CD4-positive, alpha-beta T cell treated with Interleukin-2 at 100 ng/mL for 4 hours (primary cell): ENCODE results near the gene MBD3L3.
"Not testable (repeated sequence)": the region's sequence is repeated elsewhere in the genome, so short reads cannot be mapped to it uniquely, and the experiment has no call there.

Experiments
- DNase-seq: peaks from one replicate; pipeline ENCODE4 v3.0.0-alpha.2; 2020; ENCODE audit warnings: low spot score

The MBD3L3 gene

DNA sequence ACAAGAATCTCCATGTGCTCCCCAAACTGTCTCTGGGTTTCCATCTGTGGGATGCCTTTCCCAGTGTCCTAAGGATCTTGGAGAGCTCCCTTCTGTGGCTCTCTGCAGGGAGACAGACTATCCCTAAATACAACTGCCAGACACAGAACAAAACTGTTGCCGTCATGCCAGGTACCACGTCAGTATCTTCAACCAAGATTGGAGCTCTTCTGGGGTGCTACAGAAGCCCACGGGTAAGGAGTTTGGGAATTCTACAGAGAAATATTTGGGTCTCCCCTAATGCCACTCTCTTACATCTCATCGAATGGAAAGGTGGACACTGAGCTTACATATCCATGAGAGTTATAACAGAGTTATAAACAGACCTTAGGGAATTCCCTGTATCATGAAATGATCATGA is 4.9 kb upstream of the MBD3L3 start:
- no peak for DNase-seq

DNA sequence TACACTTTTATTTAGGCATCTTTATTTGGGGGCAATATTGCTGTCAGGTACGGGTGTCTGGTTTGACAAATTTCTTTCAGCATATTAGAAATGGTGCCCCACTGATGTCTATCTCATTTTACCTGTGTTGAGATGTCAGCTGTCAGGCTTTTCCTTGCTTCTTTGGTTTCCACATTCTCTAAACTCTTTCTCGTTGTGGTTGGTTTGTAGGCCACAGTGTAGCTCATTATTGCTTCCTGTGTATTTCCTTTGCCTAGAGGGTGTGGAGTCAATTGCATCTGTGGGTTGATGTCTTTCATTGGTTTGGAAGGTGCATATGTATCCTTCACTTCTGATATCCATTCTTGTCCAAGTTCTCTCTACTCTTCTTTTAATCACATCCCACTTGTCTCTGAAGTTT is 1.5 kb upstream of the MBD3L3 start:
- DNase-seq: not testable (repeated sequence)

DNA sequence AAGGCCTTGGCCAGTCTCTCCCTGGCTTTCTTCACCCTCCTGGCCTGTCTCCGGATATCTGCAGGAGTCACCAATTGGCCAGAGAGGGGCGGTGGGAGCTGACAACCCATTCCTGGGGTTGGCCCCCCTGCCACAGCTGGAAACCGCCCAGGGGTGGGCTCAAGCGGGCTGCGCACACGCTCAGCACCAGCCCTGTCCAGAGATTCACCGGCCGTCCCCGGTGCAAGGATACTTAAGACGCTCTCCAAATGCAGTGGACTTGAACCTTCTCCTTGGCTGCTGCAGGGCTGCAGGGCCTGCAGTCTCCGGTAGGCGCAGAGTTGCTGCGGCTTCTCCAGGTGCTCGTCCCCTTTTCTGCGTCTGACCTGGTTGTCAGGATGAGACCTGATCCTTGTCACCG is 2.1 kb downstream of the MBD3L3 start:
- DNase-seq: not testable (repeated sequence)

DNA sequence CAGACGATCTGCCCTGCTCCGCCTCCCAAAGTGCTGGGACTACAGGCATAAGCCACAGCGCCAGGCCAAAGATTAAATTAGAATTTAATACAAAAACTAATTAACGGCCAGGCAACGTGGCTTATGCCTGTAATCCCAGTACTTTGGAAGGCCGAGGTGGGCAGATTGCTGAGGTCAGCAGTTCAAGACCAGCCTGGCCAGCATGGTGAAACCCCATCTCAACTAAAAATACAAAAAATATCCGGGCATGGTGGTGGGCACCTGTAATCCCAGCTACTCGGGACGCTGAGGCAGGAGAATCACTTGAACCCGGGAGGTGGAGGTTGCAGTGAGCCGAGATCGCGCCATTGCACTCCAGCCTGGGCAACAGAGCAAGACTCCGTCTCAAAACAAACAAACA is 2.8 kb downstream of the MBD3L3 start:
- DNase-seq: not testable (repeated sequence)

DNA sequence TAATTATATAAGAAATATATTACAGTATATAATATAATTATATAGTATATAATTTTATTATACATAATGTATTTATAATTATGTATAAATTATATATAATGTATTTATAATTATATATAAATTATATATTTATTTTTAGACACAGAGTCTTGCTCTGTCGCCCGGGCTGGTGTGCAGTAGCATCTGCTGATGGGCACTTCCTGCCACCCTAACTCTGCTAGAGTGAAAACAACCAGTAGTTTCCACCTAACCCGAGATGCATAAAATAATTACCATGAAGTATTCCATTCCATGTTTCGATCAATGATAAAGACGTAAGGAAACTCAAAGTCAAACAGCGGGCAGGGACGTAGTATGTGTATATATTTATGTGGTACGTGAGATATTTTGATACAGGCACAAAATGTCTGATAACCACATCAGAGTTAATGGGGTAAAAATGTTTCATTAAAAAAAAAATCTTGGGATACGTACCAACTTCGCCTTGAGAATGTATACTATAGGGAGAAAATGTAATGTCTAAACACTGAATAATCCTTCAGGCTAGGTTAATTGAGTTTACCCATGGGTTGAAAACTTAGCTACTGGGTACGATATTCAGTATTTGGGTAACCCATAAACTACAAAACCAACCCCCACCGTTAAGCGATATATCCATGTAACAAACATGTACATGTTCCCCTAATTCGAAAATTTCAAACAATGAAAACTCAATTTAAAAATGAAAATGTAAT is 3.7 kb downstream of the MBD3L3 start:
- not testable (repeated sequence) for DNase-seq

DNA sequence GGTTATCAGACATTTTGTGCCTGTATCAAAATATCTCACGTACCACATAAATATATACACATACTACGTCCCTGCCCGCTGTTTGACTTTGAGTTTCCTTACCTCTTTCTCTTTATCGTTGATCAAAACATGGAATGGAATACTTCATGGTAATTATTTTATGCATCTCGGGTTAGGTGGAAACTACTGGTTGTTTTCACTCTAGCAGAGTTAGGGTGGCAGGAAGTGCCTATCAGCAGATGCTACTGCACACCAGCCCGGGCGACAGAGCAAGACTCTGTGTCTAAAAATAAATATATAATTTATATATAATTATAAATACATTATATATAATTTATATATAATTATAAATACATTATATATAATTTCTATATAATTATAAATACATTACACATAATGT is 5.6 kb downstream of the MBD3L3 start:
- DNase-seq: not testable (repeated sequence)

DNA sequence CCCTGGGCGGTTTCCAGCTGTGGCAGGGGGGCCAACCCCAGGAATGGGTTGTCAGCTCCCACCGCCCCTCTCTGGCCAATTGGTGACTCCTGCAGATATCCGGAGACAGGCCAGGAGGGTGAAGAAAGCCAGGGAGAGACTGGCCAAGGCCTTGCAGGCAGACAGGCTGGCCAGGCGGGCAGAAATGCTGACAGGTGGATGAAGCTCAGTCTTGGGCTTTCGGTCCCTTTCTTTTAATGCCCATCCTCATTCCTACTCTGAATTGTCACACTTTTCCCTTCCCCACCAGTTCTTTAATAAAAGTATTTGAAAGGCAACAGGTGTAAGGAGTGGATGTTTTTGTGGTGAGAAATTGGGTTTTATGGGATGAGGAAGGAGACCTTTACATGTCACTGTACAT is 7.1 kb downstream of the MBD3L3 start:
- DNase-seq: not testable (repeated sequence)

DNA sequence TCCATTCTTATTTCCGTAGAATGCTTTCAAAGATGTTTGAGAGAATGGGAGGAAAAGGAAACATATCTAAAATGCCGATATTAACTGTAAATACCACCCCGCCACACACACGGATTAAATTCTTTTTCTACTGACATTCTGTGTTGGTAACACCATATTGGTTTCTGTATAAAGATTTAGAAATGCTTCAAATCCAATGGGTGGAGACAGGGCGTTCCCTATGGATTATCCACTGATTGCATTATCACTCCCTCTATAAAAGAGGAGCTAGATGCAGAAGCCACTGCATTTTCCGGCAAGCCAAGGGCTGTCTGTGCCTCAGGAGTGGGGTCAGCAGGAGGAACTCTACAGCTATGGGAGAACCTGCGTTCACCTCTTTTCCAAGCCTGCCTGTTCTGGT is 9.5 kb downstream of the MBD3L3 start, which contains the start of gene MBD3L2:
Gene MBD3L2 (plus strand): TSS at position 301 of the 400 bp plus-strand sequence. CDS start 53 bp downstream, at position 354.
- DNase-seq: not testable (repeated sequence)

DNA sequence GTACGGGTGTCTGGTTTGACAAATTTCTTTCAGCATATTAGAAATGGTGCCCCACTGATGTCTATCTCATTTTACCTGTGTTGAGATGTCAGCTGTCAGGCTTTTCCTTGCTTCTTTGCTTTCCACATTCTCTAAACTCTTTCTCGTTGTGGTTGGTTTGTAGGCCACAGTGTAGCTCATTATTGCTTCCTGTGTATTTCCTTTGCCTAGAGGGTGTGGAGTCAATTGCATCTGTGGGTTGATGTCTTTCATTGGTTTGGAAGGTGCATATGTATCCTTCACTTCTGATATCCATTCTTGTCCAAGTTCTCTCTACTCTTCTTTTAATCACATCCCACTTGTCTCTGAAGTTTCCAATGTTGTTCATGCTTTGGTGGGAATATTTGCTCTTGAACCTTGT is 16.9 kb downstream of the MBD3L3 start:
- DNase-seq: not testable (repeated sequence)

DNA sequence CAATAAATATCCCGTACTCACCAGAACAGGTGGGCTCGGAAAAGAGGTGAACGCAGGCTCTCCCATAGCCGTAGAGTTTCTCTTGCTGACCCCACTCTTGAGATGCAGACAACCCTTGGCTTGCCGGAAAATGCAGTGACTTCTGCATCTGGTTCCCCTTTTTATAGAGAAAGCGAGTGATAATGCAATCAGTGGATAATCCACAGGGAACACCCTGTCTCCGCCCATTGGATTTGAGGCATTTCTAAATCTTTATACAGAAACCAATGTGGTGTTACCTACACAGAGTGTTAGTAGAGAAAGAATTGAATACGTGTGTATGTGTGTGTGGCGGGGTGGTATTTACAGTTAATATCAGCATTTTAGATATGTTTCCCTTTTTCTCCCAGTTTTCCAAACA is 18.4 kb downstream of the MBD3L3 start, which contains the start of gene MBD3L4:
Gene MBD3L4 (minus strand): TSS at position 101 of the 400 bp plus-strand sequence. CDS start 35 bp downstream, at position 66.
- not testable (repeated sequence) for DNase-seq

DNA sequence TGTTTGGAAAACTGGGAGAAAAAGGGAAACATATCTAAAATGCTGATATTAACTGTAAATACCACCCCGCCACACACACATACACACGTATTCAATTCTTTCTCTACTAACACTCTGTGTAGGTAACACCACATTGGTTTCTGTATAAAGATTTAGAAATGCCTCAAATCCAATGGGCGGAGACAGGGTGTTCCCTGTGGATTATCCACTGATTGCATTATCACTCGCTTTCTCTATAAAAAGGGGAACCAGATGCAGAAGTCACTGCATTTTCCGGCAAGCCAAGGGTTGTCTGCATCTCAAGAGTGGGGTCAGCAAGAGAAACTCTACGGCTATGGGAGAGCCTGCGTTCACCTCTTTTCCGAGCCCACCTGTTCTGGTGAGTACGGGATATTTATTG is 28.2 kb downstream of the MBD3L3 start, which contains the start of gene MBD3L5:
Gene MBD3L5 (plus strand): TSS at position 301 of the 400 bp plus-strand sequence. CDS start 34 bp downstream, at position 335.
- DNase-seq: not testable (repeated sequence)

DNA sequence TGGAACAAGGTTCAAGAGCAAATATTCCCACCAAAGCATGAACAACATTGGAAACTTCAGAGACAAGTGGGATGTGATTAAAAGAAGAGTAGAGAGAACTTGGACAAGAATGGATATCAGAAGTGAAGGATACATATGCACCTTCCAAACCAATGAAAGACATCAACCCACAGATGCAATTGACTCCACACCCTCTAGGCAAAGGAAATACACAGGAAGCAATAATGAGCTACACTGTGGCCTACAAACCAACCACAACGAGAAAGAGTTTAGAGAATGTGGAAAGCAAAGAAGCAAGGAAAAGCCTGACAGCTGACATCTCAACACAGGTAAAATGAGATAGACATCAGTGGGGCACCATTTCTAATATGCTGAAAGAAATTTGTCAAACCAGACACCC is 29.7 kb downstream of the MBD3L3 start:
- DNase-seq: not testable (repeated sequence)

DNA sequence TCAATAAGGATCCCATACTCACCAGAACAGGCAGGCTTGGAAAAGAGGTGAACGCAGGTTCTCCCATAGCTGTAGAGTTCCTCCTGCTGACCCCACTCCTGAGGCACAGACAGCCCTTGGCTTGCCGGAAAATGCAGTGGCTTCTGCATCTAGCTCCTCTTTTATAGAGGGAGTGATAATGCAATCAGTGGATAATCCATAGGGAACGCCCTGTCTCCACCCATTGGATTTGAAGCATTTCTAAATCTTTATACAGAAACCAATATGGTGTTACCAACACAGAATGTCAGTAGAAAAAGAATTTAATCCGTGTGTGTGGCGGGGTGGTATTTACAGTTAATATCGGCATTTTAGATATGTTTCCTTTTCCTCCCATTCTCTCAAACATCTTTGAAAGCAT is 37.1 kb downstream of the MBD3L3 start, which contains the start of gene MBD3L2B:
Gene MBD3L2B (minus strand): TSS at position 101 of the 400 bp plus-strand sequence. CDS start 34 bp downstream, at position 67.
- DNase-seq: not testable (repeated sequence)

DNA sequence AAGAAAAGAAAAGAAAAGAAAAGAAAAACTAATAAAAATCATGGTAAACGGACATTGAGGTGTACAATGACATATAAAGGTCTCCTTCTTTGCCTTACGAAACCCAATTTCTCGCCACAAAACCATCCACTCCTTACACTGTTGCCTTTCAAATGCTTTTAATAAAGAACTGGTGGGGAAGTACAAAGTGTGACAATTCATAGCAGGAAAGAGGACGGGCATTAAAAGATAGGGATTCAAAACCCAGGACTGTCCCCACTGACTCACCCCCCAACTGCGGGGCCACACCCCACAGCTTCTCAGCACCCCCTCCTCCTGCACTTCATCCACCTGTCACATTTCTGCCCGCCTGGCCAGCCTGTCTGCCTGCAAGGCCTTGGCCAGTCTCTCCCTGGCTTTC is 39.6 kb downstream of the MBD3L3 start:
- no peak for DNase-seq

DNA sequence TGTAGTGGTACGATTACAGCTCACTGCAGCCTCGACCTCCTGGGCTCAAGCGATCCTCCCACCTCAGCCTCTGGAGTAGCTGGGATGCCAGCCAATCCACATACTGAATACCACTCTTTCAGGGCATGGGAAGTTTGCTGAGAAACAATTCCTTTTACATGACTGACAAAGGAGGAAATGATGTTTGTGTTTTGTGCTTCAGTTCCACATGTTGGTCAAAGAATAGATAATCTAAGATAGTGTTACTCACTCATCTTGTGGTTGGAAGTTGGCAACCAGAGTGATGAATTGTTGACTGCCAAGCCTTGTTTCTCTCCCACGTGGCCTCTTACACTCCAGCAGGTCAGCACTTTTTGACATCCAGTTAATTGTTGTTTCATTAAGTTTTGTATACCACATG is 44.8 kb downstream of the MBD3L3 start:
- peak; percentile 15 for DNase-seq

DNA sequence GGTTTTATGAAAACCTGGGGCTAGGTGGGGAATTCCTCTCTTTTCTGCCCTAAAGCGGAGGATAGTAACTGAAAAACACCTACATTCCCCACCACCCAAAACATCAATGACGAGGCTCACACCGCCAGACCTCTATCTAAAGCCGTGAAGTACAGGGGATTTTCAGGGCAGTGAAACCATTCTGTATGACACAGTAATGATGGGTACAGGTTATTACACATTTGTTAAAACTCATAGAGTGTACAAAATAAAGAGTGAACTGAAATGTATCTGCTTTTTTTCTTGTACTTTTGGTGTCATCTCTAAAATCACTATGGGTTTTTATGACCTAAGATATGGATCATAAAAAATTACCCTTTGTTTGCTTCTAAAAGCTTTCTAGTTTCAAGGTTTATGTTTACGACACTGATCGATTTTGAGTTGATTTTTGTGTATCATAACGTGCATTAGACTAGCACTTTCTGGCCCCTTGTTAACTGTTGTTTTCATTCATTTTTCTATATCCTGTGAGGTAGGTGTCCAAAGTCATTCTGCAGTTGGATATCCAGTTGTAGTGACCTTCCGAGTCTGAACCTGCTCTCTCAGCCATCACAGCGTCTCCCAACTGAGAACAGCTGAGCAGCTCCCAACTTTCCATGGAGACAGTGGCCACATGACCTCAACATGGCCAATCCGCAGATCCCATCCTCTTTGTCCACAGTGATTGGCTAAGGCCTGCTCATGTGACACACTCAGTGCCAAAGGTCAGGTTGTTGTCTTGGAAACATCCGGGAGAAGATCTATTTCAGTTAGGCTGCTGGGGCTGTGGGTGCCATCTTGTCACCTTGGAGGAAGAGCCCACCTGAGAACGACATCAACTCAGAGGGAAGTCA is 47.5 kb downstream of the MBD3L3 start:
- no peak for DNase-seq

DNA sequence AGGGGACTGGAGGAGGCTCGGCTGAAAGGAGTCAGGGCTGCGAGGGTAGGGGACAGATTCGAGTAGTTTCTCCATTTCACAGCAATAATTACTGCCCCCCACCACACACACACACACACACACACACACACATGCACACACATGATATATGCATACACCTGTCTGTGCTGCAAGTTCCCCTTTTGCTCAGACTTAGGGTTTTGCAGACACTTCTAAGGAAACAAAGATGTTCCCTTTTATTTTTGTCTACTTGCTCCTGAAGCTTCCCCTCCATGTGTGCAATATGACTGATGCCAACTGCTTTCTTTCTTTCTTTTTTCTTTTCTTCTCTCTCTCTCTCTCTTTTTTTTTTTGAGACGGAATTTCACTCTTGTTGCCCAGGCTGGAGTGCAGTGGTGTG is 50.6 kb downstream of the MBD3L3 start:
- no peak for DNase-seq
